Brain microvascular endothelial cell (primary cell): Measurements from ENCODE around the gene FSD1L.
"Not testable (repeated sequence)": the region's sequence is repeated elsewhere in the genome, so short reads cannot be mapped to it uniquely, and the experiment has no call there.

Experiments used
- DNase-seq: peaks from one replicate; pipeline ENCODE4 v3.0.0-alpha.2; 2020
- H3K27ac ChIP-seq: fragments of 250-450 bp; sonication (Bioruptor Pico); 2 replicates; pipeline ENCODE4 v1.5.1; 2020; ENCODE audit warnings: mild to moderate bottlenecking, moderate library complexity
- H3K27me3 ChIP-seq: fragments of 250-450 bp; sonication (Bioruptor Pico); replicated peaks from 2 replicates; pipeline ENCODE4 v1.5.1; 2020; ENCODE audit warnings: mild to moderate bottlenecking
- H3K36me3 ChIP-seq: fragments of 250-450 bp; sonication (Bioruptor Pico); replicated peaks from 2 replicates; pipeline ENCODE4 v1.5.1; 2020; ENCODE audit warnings: mild to moderate bottlenecking
- H3K4me3 ChIP-seq: 2 replicates; pipeline ENCODE4 v1.5.1; 2011; ENCODE audit warnings: low read depth, mild to moderate bottlenecking, control low read depth, low read length, moderate library complexity
- in situ Hi-C: cut with HindIII; loops from 2 replicates; pipeline ENCODE4 v1.10.0; 2017; ENCODE audit warnings: low sequenced_read_pairs, low pct_ligation_motif_present
- TF ChIP-seq, protein P1 (sequence below): IDR thresholded peaks from 2 replicates; pipeline ENCODE4 v1.5.1; 2011; ENCODE audit warnings: low read depth, mild to moderate bottlenecking, moderate library complexity, low read length, control low read depth, inconsistent platforms; ENCODE audit errors: missing control alignments

FSD1L gene

DNA sequence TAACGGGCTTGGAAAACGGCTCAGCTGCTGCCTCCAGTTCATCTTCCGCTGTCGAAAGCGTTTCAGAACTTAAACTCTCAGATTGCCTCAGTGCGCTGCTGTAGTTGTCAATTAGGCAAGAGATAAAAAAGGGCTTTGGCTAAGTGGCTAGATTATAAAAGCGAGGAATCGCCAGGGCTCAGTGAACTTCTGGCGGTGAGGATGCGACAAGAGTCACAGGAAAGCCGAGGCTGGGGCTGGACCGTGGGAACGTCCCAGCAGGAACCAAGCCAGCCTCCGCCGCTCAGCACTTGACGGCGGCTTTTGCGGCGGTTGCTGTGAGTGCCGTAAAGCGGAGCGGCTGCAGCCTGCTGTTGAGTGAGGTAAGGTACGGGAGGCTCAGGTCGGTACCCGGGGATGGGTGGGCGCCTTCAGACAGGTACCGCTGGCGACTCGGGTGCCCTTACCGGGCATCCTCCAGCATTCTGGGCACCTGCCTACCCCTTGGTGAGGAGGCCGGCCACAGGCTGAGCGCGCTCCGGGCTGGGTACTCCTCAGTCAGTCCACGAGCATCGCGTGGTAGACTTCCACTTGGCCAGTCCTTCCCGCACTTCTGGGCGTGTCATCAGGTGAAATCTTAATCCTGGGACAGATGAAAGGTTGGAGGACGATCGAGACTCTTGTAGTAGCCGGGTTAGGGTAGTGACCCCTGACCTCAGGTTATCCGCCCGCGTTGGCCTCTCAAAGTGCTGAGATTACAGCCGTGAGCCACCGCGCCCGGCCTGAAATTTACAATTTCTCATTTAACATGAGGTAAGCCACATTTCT is 110.2 kb downstream of the FSD1L start, which contains the start of gene FKTN:
Gene FKTN (plus strand): TSS at position 328 of the 807 bp plus-strand sequence. CDS start 16,902 bp downstream, outside the sequence.
- Histone ChIP-seq H3K27me3 (no peaks in the 10 kb centered on the region), H3K4me3 (peak within 1 kb of the TSS; percentile 90), H3K36me3 (no peaks in the 10 kb centered on the region), H3K27ac (peak within 1 kb of the TSS; percentile 50)
- in situ Hi-C loops = no loop called here
- DNase-seq = peak; percentile 87
- TF ChIP-seq, protein P1, sequence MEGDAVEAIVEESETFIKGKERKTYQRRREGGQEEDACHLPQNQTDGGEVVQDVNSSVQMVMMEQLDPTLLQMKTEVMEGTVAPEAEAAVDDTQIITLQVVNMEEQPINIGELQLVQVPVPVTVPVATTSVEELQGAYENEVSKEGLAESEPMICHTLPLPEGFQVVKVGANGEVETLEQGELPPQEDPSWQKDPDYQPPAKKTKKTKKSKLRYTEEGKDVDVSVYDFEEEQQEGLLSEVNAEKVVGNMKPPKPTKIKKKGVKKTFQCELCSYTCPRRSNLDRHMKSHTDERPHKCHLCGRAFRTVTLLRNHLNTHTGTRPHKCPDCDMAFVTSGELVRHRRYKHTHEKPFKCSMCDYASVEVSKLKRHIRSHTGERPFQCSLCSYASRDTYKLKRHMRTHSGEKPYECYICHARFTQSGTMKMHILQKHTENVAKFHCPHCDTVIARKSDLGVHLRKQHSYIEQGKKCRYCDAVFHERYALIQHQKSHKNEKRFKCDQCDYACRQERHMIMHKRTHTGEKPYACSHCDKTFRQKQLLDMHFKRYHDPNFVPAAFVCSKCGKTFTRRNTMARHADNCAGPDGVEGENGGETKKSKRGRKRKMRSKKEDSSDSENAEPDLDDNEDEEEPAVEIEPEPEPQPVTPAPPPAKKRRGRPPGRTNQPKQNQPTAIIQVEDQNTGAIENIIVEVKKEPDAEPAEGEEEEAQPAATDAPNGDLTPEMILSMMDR = no peak

DNA sequence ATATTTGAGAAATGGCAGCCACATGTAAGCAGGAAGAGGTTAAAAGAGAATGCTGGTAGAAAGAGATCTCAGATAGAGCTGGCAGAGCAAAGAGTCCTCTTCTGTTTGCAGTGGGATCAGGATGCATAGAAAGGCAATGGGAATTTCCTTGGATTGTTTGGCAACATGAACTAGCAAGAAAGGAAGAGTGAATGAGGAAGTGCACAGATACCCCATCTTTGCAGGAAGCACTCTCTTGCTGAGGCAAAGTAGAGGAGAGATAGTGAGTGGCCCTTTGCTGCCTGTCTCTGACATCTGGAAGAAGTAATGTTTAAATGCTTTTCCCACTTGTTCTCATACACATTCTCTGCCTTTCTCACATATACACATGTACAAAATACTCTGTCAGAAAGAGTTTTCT is 124.6 kb downstream of the FSD1L start:
- TF ChIP-seq, protein P1 = no peak
- in situ Hi-C loops = no loop called here
- H3K4me3 ChIP-seq = no peak overlapping the region
- H3K27me3 ChIP-seq = no peaks in the 10 kb centered on the region
- DNase-seq = no peak
- no peak overlapping the region for H3K27ac ChIP-seq
- no peaks in the 10 kb centered on the region for H3K36me3 ChIP-seq

DNA sequence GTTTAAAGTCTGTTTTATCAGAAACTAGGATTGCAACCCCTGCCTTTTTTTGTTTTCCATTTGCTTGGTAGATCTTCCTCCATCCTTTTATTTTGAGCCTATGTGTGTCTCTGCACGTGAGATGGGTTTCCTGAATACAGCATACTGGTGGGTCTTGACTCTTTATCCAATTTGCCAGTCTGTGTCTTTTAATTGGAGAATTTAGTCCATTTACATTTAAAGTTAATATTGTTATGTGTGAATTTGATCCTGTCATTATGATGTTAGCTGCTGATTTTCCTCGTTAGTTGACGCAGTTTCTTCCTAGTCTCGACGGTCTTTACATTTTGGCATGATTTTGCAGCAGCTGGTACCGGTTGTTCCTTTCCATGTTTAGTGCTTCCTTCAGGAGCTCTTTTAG is 132.1 kb downstream of the FSD1L start:
- H3K27ac ChIP-seq, H3K27me3 ChIP-seq, DNase-seq, in situ Hi-C loops, H3K4me3 ChIP-seq, H3K36me3 ChIP-seq: not testable (repeated sequence)

DNA sequence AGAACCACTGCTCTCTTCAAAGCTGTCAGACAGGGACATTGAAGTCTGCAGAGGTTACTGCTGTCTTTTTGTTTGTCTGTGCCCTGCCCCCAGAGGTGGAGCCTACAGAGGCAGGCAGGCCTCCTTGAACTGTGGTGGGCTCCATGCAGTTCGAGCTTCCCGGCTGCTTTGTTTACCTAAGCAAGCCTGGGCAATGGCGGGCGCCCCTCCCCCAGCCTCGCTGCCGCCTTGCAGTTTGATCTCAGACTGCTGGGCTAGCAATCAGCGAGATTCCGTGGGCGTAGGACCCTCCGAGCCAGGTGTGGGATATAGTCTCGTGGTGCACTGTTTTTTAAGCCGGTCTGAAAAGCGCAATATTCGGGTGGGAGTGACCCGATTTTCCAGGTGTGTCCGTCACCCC is 133.7 kb downstream of the FSD1L start:
- in situ Hi-C loops, H3K27ac ChIP-seq, H3K4me3 ChIP-seq, DNase-seq, H3K36me3 ChIP-seq, H3K27me3 ChIP-seq: not testable (repeated sequence)

DNA sequence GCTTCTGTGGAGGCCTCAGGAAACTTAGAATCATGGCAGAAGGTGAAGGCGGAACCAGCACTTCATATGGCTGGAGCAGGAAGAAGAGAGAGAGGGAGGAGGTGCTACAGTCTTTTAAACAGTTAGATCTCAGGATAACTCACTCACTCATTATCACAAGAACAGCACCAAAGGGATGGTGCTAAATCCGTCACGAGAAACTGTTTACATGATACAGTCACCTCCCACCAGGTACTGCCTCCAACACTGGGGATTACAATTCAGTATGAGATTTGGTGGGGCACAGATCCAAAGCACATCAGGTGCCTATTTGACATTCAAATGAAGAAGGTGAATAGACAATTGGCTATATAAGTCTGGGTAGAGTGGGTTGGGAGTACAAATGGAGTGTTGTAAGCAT is 145.3 kb downstream of the FSD1L start:
- TF ChIP-seq, protein P1 = no peak
- no peaks in the 10 kb centered on the region for H3K27me3 ChIP-seq
- peaks cover 2% of the 10 kb centered on the region for H3K36me3 ChIP-seq
- in situ Hi-C loops = no loop called here
- DNase-seq = no peak
- H3K27ac ChIP-seq = no peak overlapping the region
- H3K4me3 ChIP-seq = no peak overlapping the region
